ENCODE results near the gene RGN.
"Not testable (repeated sequence)": the region's sequence is repeated elsewhere in the genome, so short reads cannot be mapped to it uniquely, and the experiment has no call there.

Gene RGN

GRCh38 chrX:47093860-47094259 is 15.6 kb downstream of the RGN start:
- no peak overlapping the region for H3K4me3 Mint-ChIP-seq
- H3K27me3 Mint-ChIP-seq = no peaks in the 10 kb centered on the region
- no peak for DNase-seq
- peaks cover 2 to 9% of the 10 kb centered on the region in 2 donors for H3K4me1 Mint-ChIP-seq (ENCODE audit: low read depth in 2 of 2)
- H3K9me3 Mint-ChIP-seq = no peaks in the 10 kb centered on the region
- no peak overlapping the region for H3K27ac Mint-ChIP-seq
- no peaks in the 10 kb centered on the region for H3K36me3 Mint-ChIP-seq (ENCODE audit: insufficient read depth)
- ATAC-seq (replicated peaks) = no peak

GRCh38 chrX:47097018-47097417 is 18.8 kb downstream of the RGN start:
- ATAC-seq (replicated peaks) = no peak

GRCh38 chrX:47098338-47099094 is 20.3 kb downstream of the RGN start:
- H3K9me3 Mint-ChIP-seq = no peaks in the 10 kb centered on the region
- no peaks in the 10 kb centered on the region for H3K36me3 Mint-ChIP-seq (ENCODE audit: insufficient read depth)
- DNase-seq = no peak
- peaks cover 0 to 5% of the 10 kb centered on the region in 2 donors for H3K27me3 Mint-ChIP-seq
- no peak overlapping the region for H3K4me3 Mint-ChIP-seq
- H3K27ac Mint-ChIP-seq = no peak overlapping the region
- ATAC-seq (replicated peaks) = no peak
- H3K4me1 Mint-ChIP-seq (ENCODE audit: low read depth in 2 of 2) = no peaks in the 10 kb centered on the region

More at GRCh38 chrX:47097018-47097417, 18.8 kb downstream of the RGN start:
- no peaks in the 10 kb centered on the region for H3K36me3 Mint-ChIP-seq (ENCODE audit: insufficient read depth)
- H3K9me3 Mint-ChIP-seq = no peaks in the 10 kb centered on the region
- peaks cover 0 to 5% of the 10 kb centered on the region in 2 donors for H3K27me3 Mint-ChIP-seq
- DNase-seq = no peak
- no peaks in the 10 kb centered on the region for H3K4me1 Mint-ChIP-seq (ENCODE audit: low read depth in 2 of 2)
- H3K27ac Mint-ChIP-seq = no peak overlapping the region
- no peak overlapping the region for H3K4me3 Mint-ChIP-seq

GRCh38 chrX:47101206-47101605 is 23.0 kb downstream of the RGN start:
- ATAC-seq (replicated peaks) = no peak
- no peak overlapping the region for H3K4me3 Mint-ChIP-seq
- DNase-seq = no peak
- no peaks in the 10 kb centered on the region for H3K4me1 Mint-ChIP-seq (ENCODE audit: low read depth in 2 of 2)
- peaks cover 0 to 5% of the 10 kb centered on the region in 2 donors for H3K27me3 Mint-ChIP-seq
- H3K27ac Mint-ChIP-seq = no peak overlapping the region
- H3K9me3 Mint-ChIP-seq = no peaks in the 10 kb centered on the region
- no peaks in the 10 kb centered on the region for H3K36me3 Mint-ChIP-seq (ENCODE audit: insufficient read depth)

GRCh38 chrX:47110936-47111615 is 32.8 kb downstream of the RGN start:
- H3K9me3 Mint-ChIP-seq; H3K4me1 Mint-ChIP-seq (ENCODE audit: low read depth in 2 of 2); H3K36me3 Mint-ChIP-seq (ENCODE audit: insufficient read depth); DNase-seq; H3K27ac Mint-ChIP-seq; H3K27me3 Mint-ChIP-seq; ATAC-seq (replicated peaks); H3K4me3 Mint-ChIP-seq: not testable (repeated sequence)

- DNase-seq (no peak), ATAC-seq (replicated peaks) (no peak)
- H3K4me3 Mint-ChIP-seq = no peak overlapping the region
- H3K27me3 Mint-ChIP-seq = no peaks in the 10 kb centered on the region
- no peak overlapping the region for H3K27ac Mint-ChIP-seq
- H3K9me3 Mint-ChIP-seq = no peaks in the 10 kb centered on the region
- no peaks in the 10 kb centered on the region for H3K36me3 Mint-ChIP-seq (ENCODE audit: insufficient read depth)
- no peaks in the 10 kb centered on the region for H3K4me1 Mint-ChIP-seq (ENCODE audit: low read depth in 2 of 2)
Observed at GRCh38 chrX:47112316-47112954, 34.2 kb downstream of the RGN start.

GRCh38 chrX:47116551-47117110 is 38.4 kb downstream of the RGN start:
- H3K4me1 Mint-ChIP-seq (ENCODE audit: low read depth in 2 of 2); H3K9me3 Mint-ChIP-seq; ATAC-seq (replicated peaks); H3K27ac Mint-ChIP-seq; H3K27me3 Mint-ChIP-seq; DNase-seq; H3K36me3 Mint-ChIP-seq (ENCODE audit: insufficient read depth); H3K4me3 Mint-ChIP-seq: not testable (repeated sequence)

GRCh38 chrX:47124466-47124865 is 46.2 kb downstream of the RGN start:
- H3K9me3 Mint-ChIP-seq; DNase-seq; H3K4me1 Mint-ChIP-seq (ENCODE audit: low read depth in 2 of 2); H3K4me3 Mint-ChIP-seq; H3K36me3 Mint-ChIP-seq (ENCODE audit: insufficient read depth); H3K27me3 Mint-ChIP-seq; H3K27ac Mint-ChIP-seq; ATAC-seq (replicated peaks): not testable (repeated sequence)

- DNase-seq = peak; percentile 86 to 93 (median 88)
- no peaks in the 10 kb centered on the region for H3K27me3 Mint-ChIP-seq
Observed at GRCh38 chrX:47129157-47129898, 51.1 kb downstream of the RGN start.

GRCh38 chrX:47129899-47130358 is 51.7 kb downstream of the RGN start:
- ATAC-seq (replicated peaks) (no peak), DNase-seq (no peak)
- Mint-ChIP-seq H3K27ac (peak overlapping the region; percentile 94 to 98), H3K36me3 (ENCODE audit: insufficient read depth) (peaks cover 11% of the 10 kb centered on the region), H3K4me1 (ENCODE audit: low read depth in 2 of 2) (peaks cover 0 to 1% of the 10 kb centered on the region in 2 donors), H3K27me3 (no peaks in the 10 kb centered on the region), H3K4me3 (peak overlapping the region; percentile 91 to 94), H3K9me3 (no peaks in the 10 kb centered on the region)

More at GRCh38 chrX:47129157-47129898, 51.1 kb downstream of the RGN start:
- peak overlapping the region; percentile 94 to 98 for H3K27ac Mint-ChIP-seq
- peaks cover 11% of the 10 kb centered on the region for H3K36me3 Mint-ChIP-seq (ENCODE audit: insufficient read depth)
- H3K4me3 Mint-ChIP-seq = peak overlapping the region; percentile 91 to 94
- ATAC-seq (replicated peaks) = peak; percentile 97
- H3K4me1 Mint-ChIP-seq (ENCODE audit: low read depth in 2 of 2) = peaks cover 0 to 1% of the 10 kb centered on the region in 2 donors
- no peaks in the 10 kb centered on the region for H3K9me3 Mint-ChIP-seq

- H3K9me3 Mint-ChIP-seq = no peaks in the 10 kb centered on the region
- H3K4me1 Mint-ChIP-seq (ENCODE audit: low read depth in 2 of 2) = peaks cover 0 to 1% of the 10 kb centered on the region in 2 donors
- ATAC-seq (replicated peaks) (no peak), DNase-seq (no peak)
- H3K36me3 Mint-ChIP-seq (ENCODE audit: insufficient read depth) = peaks cover 10% of the 10 kb centered on the region
- H3K4me3 Mint-ChIP-seq = no peak overlapping the region
- H3K27me3 Mint-ChIP-seq = no peaks in the 10 kb centered on the region
- no peak overlapping the region for H3K27ac Mint-ChIP-seq
Observed at GRCh38 chrX:47133493-47133892, 55.2 kb downstream of the RGN start.

- DNase-seq; H3K9me3 Mint-ChIP-seq; ATAC-seq (replicated peaks); H3K27ac Mint-ChIP-seq; H3K4me1 Mint-ChIP-seq (ENCODE audit: low read depth in 2 of 2); H3K4me3 Mint-ChIP-seq; H3K27me3 Mint-ChIP-seq: not testable (repeated sequence)
- peaks cover 10% of the 10 kb centered on the region for H3K36me3 Mint-ChIP-seq (ENCODE audit: insufficient read depth)
Observed at GRCh38 chrX:47135650-47136049, 57.4 kb downstream of the RGN start.

- Mint-ChIP-seq H3K4me1 (ENCODE audit: low read depth in 2 of 2) (peaks cover 6 to 11% of the 10 kb centered on the region in 2 donors), H3K36me3 (ENCODE audit: insufficient read depth) (peaks cover 19% of the 10 kb centered on the region), H3K27me3 (no peaks in the 10 kb centered on the region), H3K27ac (no peak overlapping the region), H3K9me3 (no peaks in the 10 kb centered on the region), H3K4me3 (no peak overlapping the region)
- DNase-seq = no peak
- no peak for ATAC-seq (replicated peaks)
Observed at GRCh38 chrX:47138171-47138570, 59.9 kb downstream of the RGN start.
